Smooth muscle cell (in vitro differentiated cells): ENCODE results near the gene SEMG2. TPM values are rescaled to one million over a fixed set of nuclear protein-coding genes. Genes with fewer than 3 reads are reported as not detected.

Experiments used
- DNase-seq: peaks from one replicate; lab custom pipeline; 2025; ENCODE audit not compliant: unreplicated experiment; lab: John Stamatoyannopoulos, UW
- H2AFZ ChIP-seq: fragments of 200-600 bp; sonication (generic); 2 replicates; pipeline ENCODE4 v1.6.0; 2016; ENCODE audit warnings: antibody characterized with exemption, low read depth, mild to moderate bottlenecking
- H3F3A ChIP-seq: fragments of 200-600 bp; sonication (generic); 2 replicates; pipeline ENCODE4 v1.6.0; 2017; ENCODE audit warnings: antibody characterized with exemption, low read depth
- H3K27ac ChIP-seq: fragments of 200-600 bp; sonication (generic); 2 replicates; pipeline ENCODE4 v1.5.1; 2016; ENCODE audit warnings: low read depth, mild to moderate bottlenecking
- H3K27me3 ChIP-seq: fragments of 200-600 bp; sonication (generic); 2 replicates; pipeline ENCODE4 v1.6.1; 2016; ENCODE audit warnings: low read depth, mild to moderate bottlenecking
- H3K36me3 ChIP-seq: fragments of 200-600 bp; sonication (generic); 2 replicates; pipeline ENCODE4 v1.5.1; 2016; ENCODE audit warnings: low read depth
- H3K4me1 ChIP-seq: fragments of 200-600 bp; sonication (generic); 2 replicates; pipeline ENCODE4 v1.5.1; 2016; ENCODE audit warnings: low read depth
- H3K4me2 ChIP-seq: fragments of 200-600 bp; sonication (generic); 2 replicates; pipeline ENCODE4 v1.6.0; 2016; ENCODE audit warnings: mild to moderate bottlenecking
- H3K4me3 ChIP-seq: fragments of 200-600 bp; sonication (generic); 2 replicates; pipeline ENCODE4 v1.5.1; 2016; ENCODE audit warnings: mild to moderate bottlenecking
- H3K79me2 ChIP-seq: fragments of 200-600 bp; sonication (generic); 2 replicates; pipeline ENCODE4 v1.6.0; 2016; ENCODE audit warnings: low read depth, mild to moderate bottlenecking
- H3K9ac ChIP-seq: fragments of 200-600 bp; sonication (generic); 2 replicates; pipeline ENCODE4 v1.6.0; 2016; ENCODE audit warnings: low read depth
- H3K9me3 ChIP-seq: fragments of 200-600 bp; sonication (generic); replicated peaks from 2 replicates; pipeline ENCODE4 v1.5.1; 2016; ENCODE audit warnings: low read depth
- H4K20me1 ChIP-seq: fragments of 200-600 bp; sonication (generic); 2 replicates; pipeline ENCODE4 v1.6.0; 2016; ENCODE audit warnings: low read depth
- CTCF ChIP-seq: fragments of 200-600 bp; sonication (generic); IDR thresholded peaks from 2 replicates; pipeline ENCODE4 v1.5.1; 2017; ENCODE audit warnings: borderline replicate concordance, mild to moderate bottlenecking, antibody characterized with exemption; ENCODE audit not compliant: insufficient read depth, poor library complexity, severe bottlenecking
- WGBS: methylation state at CpG from one replicate; pipeline ENCODE4 v1.1.7; 2016; ENCODE audit warnings: low lambda C conversion rate; 5-methylcytosine and 5-hydroxymethylcytosine counted together
- polyA plus RNA-seq: library from polyadenylated mRNA; unstranded; fragments of >200 nt; fragmentation: Nextera tagmentation; extraction: Ambion mirVana; gene quantifications from 2 replicates; pipeline ENCODE4 v1.2.1, GENCODE V29; 2016
- total RNA-seq: library from RNA; depleted of rRNA; stranded (reverse); fragments of >200 nt; gene quantifications from 2 replicates; pipeline ENCODE4 v1.2.3, GENCODE V29; 2014

The SEMG2 gene
- total and polyA plus RNA-seq, 2 experiments from 2014 or later: not detected

GRCh38 chr20:45257161-45257560 is 36.0 kb downstream of the SEMG2 start:
- H3K9me3 ChIP-seq: no peaks in the 10 kb centered on the region
- no peaks in the 10 kb centered on the region for H3K36me3 ChIP-seq
- no peak for DNase-seq
- no peaks in the 10 kb centered on the region for H4K20me1 ChIP-seq
- peaks cover 15% of the 10 kb centered on the region for H3K27me3 ChIP-seq
- H3K79me2 ChIP-seq: no peaks in the 10 kb centered on the region
- H3K4me1 ChIP-seq: no peaks in the 10 kb centered on the region
- no peak overlapping the region for H2AFZ ChIP-seq
- 96% methylated on average over 3 of the region's 3 CpGs for WGBS
- no peak overlapping the region for H3K9ac ChIP-seq
- no peak overlapping the region for H3K4me2 ChIP-seq
- TF ChIP-seq CTCF: no peak
- no peak overlapping the region for H3K4me3 ChIP-seq
- no peaks in the 10 kb centered on the region for H3F3A ChIP-seq
- H3K27ac ChIP-seq: no peak overlapping the region

GRCh38 chr20:45257711-45258110 is 36.5 kb downstream of the SEMG2 start:
- TF ChIP-seq CTCF: no peak
- no peaks in the 10 kb centered on the region for H3K4me1 ChIP-seq
- H3K36me3 ChIP-seq: no peaks in the 10 kb centered on the region
- H4K20me1 ChIP-seq: no peaks in the 10 kb centered on the region
- H3K4me2 ChIP-seq: no peak overlapping the region
- no peaks in the 10 kb centered on the region for H3K79me2 ChIP-seq
- no peaks in the 10 kb centered on the region for H3F3A ChIP-seq
- no peak overlapping the region for H3K4me3 ChIP-seq
- H2AFZ ChIP-seq: no peak overlapping the region
- WGBS: 87% methylated on average over 7 of the region's 7 CpGs
- DNase-seq: no peak
- no peaks in the 10 kb centered on the region for H3K9me3 ChIP-seq
- H3K27ac ChIP-seq: no peak overlapping the region
- H3K9ac ChIP-seq: no peak overlapping the region
- peaks cover 15% of the 10 kb centered on the region for H3K27me3 ChIP-seq

- 99% methylated on average over 3 of the region's 3 CpGs for WGBS
- H3K9me3 ChIP-seq: no peaks in the 10 kb centered on the region
- H4K20me1 ChIP-seq: no peaks in the 10 kb centered on the region
- no peak overlapping the region for H3K27ac ChIP-seq
- no peaks in the 10 kb centered on the region for H3K36me3 ChIP-seq
- H3K4me3 ChIP-seq: no peak overlapping the region
- no peak overlapping the region for H2AFZ ChIP-seq
- no peaks in the 10 kb centered on the region for H3K4me1 ChIP-seq
- no peaks in the 10 kb centered on the region for H3K79me2 ChIP-seq
- no peaks in the 10 kb centered on the region for H3F3A ChIP-seq
- no peak for TF ChIP-seq CTCF
- H3K9ac ChIP-seq: no peak overlapping the region
- no peak for DNase-seq
- H3K27me3 ChIP-seq: peaks cover 15% of the 10 kb centered on the region
- H3K4me2 ChIP-seq: no peak overlapping the region
Measured at GRCh38 chr20:45258259-45258658, 37.1 kb downstream of the SEMG2 start.

- Histone ChIP-seq H3K4me2 (no peak overlapping the region), H3F3A (no peaks in the 10 kb centered on the region), H3K4me3 (no peak overlapping the region), H3K9ac (no peak overlapping the region), H3K9me3 (no peaks in the 10 kb centered on the region), H3K27ac (no peak overlapping the region), H3K27me3 (peaks cover 15% of the 10 kb centered on the region), H2AFZ (no peak overlapping the region), H3K4me1 (no peaks in the 10 kb centered on the region), H3K79me2 (no peaks in the 10 kb centered on the region), H3K36me3 (no peaks in the 10 kb centered on the region), H4K20me1 (no peaks in the 10 kb centered on the region)
- WGBS: 61% methylated on average over 2 of the region's 2 CpGs
- no peak for TF ChIP-seq CTCF
- DNase-seq: no peak
Measured at GRCh38 chr20:45258664-45259063, 37.5 kb downstream of the SEMG2 start.
